ENCODE data around the gene LHX1. TPM values are rescaled to one million over a fixed set of nuclear protein-coding genes. Genes with fewer than 3 reads are reported as not detected.

Gene LHX1
- total and polyA plus RNA-seq, 5 donors from 2014 or later = 0.05 to 0.22 (median 0.05) TPM; not detected in 2

DNA sequence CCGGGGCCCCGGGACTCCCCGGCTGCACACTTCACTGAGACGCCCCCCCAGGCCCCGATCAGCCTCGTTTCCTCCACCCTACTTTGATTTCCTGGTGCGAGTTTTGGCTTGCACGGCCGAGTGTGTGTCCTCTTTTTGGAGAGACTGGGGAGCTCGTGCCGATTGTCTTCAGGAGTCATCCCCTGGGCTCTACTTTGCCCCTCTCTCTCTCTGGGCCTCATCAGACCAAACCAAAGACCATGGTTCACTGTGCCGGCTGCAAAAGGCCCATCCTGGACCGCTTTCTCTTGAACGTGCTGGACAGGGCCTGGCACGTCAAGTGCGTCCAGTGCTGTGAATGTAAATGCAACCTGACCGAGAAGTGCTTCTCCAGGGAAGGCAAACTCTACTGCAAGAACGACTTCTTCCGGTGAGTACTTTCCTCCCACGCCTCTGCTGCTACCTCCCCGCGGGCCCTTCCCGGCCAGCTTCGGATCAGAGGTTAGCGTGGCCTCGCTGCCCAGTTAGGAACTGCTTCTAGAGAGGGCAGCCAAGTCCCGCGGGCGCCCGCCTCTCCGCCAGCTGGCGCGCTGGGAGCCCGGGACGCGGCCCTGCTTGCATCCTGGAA is 787 bp downstream of the LHX1 start:
- H3K27ac Mint-ChIP-seq = peak overlapping the region in 1 of 3 donors; percentile 98
- H3K4me1 ChIP-seq (ENCODE audit: control insufficient read depth, insufficient read depth, low read length, poor library complexity, severe bottlenecking) = peaks cover 87% of the 10 kb centered on the region
- ATAC-seq (ENCODE audit: low read depth in 2 of 2) = no peak
- H3K27ac ChIP-seq (ENCODE audit: insufficient read depth, low read length, poor library complexity, severe bottlenecking) = no peak overlapping the region
- H3K27me3 ChIP-seq (ENCODE audit: control insufficient read depth, insufficient read depth, low read length) = peaks cover 34% of the 10 kb centered on the region
- H3K27me3 Mint-ChIP-seq = peaks cover 87% of the 10 kb centered on the region
- H3K36me3 Mint-ChIP-seq = no peaks in the 10 kb centered on the region
- peaks cover 6 to 81% (median 32%) of the 10 kb centered on the region in 4 donors for H3K4me1 Mint-ChIP-seq
- H3K4me3 Mint-ChIP-seq = peak overlapping the region; percentile 76 to 88 (median 84)
- H3K9me3 Mint-ChIP-seq = peaks cover 0 to 5% (median 0%) of the 10 kb centered on the region in 7 donors
- no peaks in the 10 kb centered on the region for H3K9me3 ChIP-seq (ENCODE audit: control insufficient read depth in 2 of 2, low read length in 2 of 2)
- peak overlapping the region; percentile 50 for H3K4me3 ChIP-seq (ENCODE audit: low read depth, low read length)
- no peaks in the 10 kb centered on the region for H3K36me3 ChIP-seq (ENCODE audit: control insufficient read depth, insufficient read depth, low read length)
- DNase-seq = peak in 2 of 3 donors; percentile 32 to 44

DNA sequence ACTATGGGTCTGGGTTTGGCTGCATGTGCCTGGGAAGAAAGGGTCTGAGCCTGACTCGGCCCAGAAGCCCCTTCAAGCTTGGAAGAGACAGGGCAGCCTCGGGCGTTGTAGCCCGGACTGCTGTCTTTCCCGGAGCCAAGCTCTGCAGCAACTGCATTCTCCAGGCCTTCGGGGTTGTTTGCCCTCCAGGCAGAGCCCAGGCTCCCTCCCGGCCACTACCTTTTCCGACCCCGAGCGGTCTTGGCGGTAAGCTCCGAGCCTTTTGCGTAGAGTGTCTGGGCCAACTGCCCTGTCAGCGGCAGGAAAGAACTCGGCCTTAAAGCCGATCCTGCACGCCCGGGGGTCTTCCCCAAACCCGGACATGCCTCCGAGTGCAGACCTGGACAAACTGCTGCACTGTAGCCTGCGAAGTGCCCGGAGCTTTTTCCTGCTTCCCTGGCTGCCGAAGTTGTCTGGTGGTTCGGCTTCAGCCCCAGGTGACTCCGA is 1.3 kb downstream of the LHX1 start:
- no peaks in the 10 kb centered on the region for H3K36me3 ChIP-seq (ENCODE audit: control insufficient read depth, insufficient read depth, low read length)
- peaks cover 87% of the 10 kb centered on the region for H3K27me3 Mint-ChIP-seq
- no peak for ATAC-seq (ENCODE audit: low read depth in 2 of 2)
- peaks cover 38% of the 10 kb centered on the region for H3K27me3 ChIP-seq (ENCODE audit: control insufficient read depth, insufficient read depth, low read length)
- H3K27ac ChIP-seq (ENCODE audit: insufficient read depth, low read length, poor library complexity, severe bottlenecking) = no peak overlapping the region
- peaks cover 6 to 80% (median 31%) of the 10 kb centered on the region in 4 donors for H3K4me1 Mint-ChIP-seq
- peak overlapping the region in 1 of 3 donors; percentile 56 for H3K27ac Mint-ChIP-seq
- no peak overlapping the region for H3K4me3 ChIP-seq (ENCODE audit: low read depth, low read length)
- peaks cover 87% of the 10 kb centered on the region for H3K4me1 ChIP-seq (ENCODE audit: control insufficient read depth, insufficient read depth, low read length, poor library complexity, severe bottlenecking)
- DNase-seq = no peak
- H3K4me3 Mint-ChIP-seq = peak overlapping the region; percentile 60 to 87 (median 76)
- H3K36me3 Mint-ChIP-seq = no peaks in the 10 kb centered on the region
- peaks cover 0 to 5% (median under 1%) of the 10 kb centered on the region in 7 donors for H3K9me3 Mint-ChIP-seq
- H3K9me3 ChIP-seq (ENCODE audit: control insufficient read depth in 2 of 2, low read length in 2 of 2) = no peaks in the 10 kb centered on the region

DNA sequence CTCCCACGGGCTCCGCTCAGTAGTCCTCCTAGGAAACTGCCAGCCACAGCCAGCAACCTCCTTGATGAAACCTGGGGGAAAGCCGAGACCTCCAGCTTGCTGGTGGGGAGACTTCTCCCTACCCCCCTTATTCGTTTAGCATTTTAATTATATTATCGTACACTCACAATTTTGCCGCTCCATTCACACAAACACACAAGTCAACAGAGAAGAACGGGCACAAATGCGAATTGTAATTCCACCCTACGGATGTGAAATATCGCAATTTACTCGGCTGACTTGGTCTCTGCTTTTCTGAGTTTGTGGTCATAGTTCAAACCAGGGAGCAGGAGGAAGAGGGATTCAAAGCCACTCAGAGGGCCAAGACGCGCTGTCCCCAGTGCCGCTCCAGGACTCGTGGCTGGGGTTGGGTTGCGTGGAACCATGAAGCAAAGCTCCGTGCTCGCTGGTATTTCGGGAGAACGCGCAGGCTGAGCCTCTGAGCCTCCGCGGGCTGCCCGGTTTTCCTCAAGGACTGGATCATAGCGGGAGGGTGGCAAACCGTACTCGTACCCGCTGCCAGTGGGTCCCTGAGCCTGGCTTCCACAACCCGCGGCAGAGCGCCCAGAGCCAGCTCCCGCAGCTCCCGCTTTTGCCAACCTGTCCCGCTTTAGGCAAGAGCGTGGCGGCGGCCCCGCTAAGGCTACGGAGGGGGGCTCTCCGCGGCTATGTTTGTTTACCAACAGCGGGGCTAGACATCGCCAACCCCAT is 2.0 kb downstream of the LHX1 start:
- peaks cover 87% of the 10 kb centered on the region for H3K27me3 Mint-ChIP-seq

DNA sequence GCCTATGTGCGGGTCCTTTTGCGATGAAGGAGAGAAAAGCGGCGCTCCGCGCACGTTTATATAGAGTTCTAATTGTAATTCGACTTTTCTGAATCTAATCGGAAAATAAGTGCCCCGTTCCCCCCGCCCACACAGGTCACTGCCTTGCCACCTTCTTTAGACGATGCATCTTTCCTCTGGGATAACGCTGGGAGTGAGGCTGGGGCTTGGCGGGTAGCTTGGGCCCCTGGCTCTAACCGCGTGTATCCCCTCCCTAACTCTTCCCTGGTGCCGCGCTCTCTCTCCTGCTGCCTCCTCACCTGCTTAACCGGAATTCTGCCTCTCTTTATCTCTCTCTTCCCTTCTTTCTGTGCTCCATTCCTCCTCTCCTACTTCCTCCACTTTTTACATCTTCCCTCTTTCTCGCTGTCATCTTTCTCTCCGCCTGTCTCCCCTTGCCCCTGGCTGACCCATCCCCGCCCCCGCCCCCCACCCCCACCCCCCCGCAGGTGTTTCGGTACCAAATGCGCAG is 2.6 kb downstream of the LHX1 start:
- Mint-ChIP-seq H3K36me3 (no peaks in the 10 kb centered on the region), H3K9me3 (peaks cover 0 to 5% (median 2%) of the 10 kb centered on the region in 7 donors), H3K27me3 (peaks cover 88% of the 10 kb centered on the region), H3K4me3 (peak overlapping the region; percentile 24 to 79 (median 62)), H3K4me1 (peaks cover 6 to 79% (median 31%) of the 10 kb centered on the region in 4 donors), H3K27ac (peak overlapping the region in 1 of 3 donors; percentile 74)
- no peak for ATAC-seq (ENCODE audit: low read depth in 2 of 2)
- Histone ChIP-seq H3K27ac (ENCODE audit: insufficient read depth, low read length, poor library complexity, severe bottlenecking) (no peak overlapping the region), H3K36me3 (ENCODE audit: control insufficient read depth, insufficient read depth, low read length) (no peaks in the 10 kb centered on the region), H3K9me3 (ENCODE audit: control insufficient read depth in 2 of 2, low read length in 2 of 2) (no peaks in the 10 kb centered on the region), H3K4me1 (ENCODE audit: control insufficient read depth, insufficient read depth, low read length, poor library complexity, severe bottlenecking) (peaks cover 86% of the 10 kb centered on the region), H3K4me3 (ENCODE audit: low read depth, low read length) (no peak overlapping the region), H3K27me3 (ENCODE audit: control insufficient read depth, insufficient read depth, low read length) (peaks cover 40% of the 10 kb centered on the region)
- no peak for DNase-seq

More for the DNA sequence above, 2.0 kb downstream of the LHX1 start:
- Mint-ChIP-seq H3K36me3 (no peaks in the 10 kb centered on the region), H3K4me1 (peaks cover 6 to 77% (median 30%) of the 10 kb centered on the region in 4 donors), H3K4me3 (peak overlapping the region; percentile 60 to 87 (median 76)), H3K9me3 (peaks cover 0 to 5% (median 2%) of the 10 kb centered on the region in 7 donors), H3K27ac (peak overlapping the region in 2 of 3 donors; percentile 43 to 56)
- H3K27ac ChIP-seq (ENCODE audit: insufficient read depth, low read length, poor library complexity, severe bottlenecking) = no peak overlapping the region
- H3K4me1 ChIP-seq (ENCODE audit: control insufficient read depth, insufficient read depth, low read length, poor library complexity, severe bottlenecking) = peaks cover 87% of the 10 kb centered on the region
- no peaks in the 10 kb centered on the region for H3K36me3 ChIP-seq (ENCODE audit: control insufficient read depth, insufficient read depth, low read length)
- H3K27me3 ChIP-seq (ENCODE audit: control insufficient read depth, insufficient read depth, low read length) = peaks cover 36% of the 10 kb centered on the region
- no peak overlapping the region for H3K4me3 ChIP-seq (ENCODE audit: low read depth, low read length)
- DNase-seq = peak in 1 of 3 donors; percentile 23
- no peaks in the 10 kb centered on the region for H3K9me3 ChIP-seq (ENCODE audit: control insufficient read depth in 2 of 2, low read length in 2 of 2)
- no peak for ATAC-seq (ENCODE audit: low read depth in 2 of 2)

DNA sequence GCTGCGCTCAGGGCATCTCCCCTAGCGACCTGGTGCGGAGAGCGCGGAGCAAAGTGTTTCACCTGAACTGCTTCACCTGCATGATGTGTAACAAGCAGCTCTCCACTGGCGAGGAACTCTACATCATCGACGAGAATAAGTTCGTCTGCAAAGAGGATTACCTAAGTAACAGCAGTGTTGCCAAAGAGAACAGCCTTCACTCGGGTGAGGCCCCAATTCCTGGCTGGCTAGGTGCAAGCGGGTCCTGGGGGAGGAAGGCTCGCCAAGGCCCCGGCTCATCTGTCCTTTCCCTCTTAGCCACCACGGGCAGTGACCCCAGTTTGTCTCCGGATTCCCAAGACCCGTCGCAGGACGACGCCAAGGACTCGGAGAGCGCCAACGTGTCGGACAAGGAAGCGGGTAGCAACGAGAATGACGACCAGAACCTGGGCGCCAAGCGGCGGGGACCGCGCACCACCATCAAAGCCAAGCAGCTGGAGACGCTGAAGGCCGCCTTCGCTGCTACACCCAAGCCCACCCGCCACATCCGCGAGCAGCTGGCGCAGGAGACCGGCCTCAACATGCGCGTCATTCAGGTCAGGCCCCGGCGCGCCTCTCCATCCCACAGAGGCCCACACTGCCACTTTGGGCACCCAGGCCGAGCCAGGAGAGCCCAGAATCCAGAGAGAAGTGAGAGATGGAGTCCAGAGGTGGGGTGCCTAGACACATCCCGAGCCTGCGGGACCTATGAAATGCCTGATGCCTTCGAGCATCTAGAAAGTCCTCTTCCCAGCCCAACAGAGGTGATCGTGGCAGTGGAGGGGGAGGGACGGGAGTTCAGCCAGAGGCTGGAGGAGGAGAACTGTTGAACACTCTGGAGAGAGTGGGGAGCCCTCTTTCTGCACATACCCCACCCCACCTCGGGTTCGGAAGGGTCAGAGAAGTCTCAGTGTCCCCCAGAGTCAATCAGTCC is 3.3 kb downstream of the LHX1 start:
- peaks cover 88% of the 10 kb centered on the region for H3K27me3 Mint-ChIP-seq
- H3K4me3 ChIP-seq (ENCODE audit: low read depth, low read length) = no peak overlapping the region
- H3K36me3 ChIP-seq (ENCODE audit: control insufficient read depth, insufficient read depth, low read length) = no peaks in the 10 kb centered on the region
- H3K9me3 Mint-ChIP-seq = peaks cover 0 to 5% (median 2%) of the 10 kb centered on the region in 7 donors
- H3K27ac Mint-ChIP-seq = peak overlapping the region in 1 of 3 donors; percentile 74
- no peak for DNase-seq
- no peak for ATAC-seq (ENCODE audit: low read depth in 2 of 2)
- peak overlapping the region in 1 of 4 donors; percentile 76 for H3K4me3 Mint-ChIP-seq
- peaks cover 79% of the 10 kb centered on the region for H3K4me1 ChIP-seq (ENCODE audit: control insufficient read depth, insufficient read depth, low read length, poor library complexity, severe bottlenecking)
- peaks cover 6 to 76% (median 29%) of the 10 kb centered on the region in 4 donors for H3K4me1 Mint-ChIP-seq
- H3K27me3 ChIP-seq (ENCODE audit: control insufficient read depth, insufficient read depth, low read length) = peaks cover 42% of the 10 kb centered on the region
- H3K27ac ChIP-seq (ENCODE audit: insufficient read depth, low read length, poor library complexity, severe bottlenecking) = no peak overlapping the region
- H3K36me3 Mint-ChIP-seq = no peaks in the 10 kb centered on the region
- no peaks in the 10 kb centered on the region for H3K9me3 ChIP-seq (ENCODE audit: control insufficient read depth in 2 of 2, low read length in 2 of 2)

DNA sequence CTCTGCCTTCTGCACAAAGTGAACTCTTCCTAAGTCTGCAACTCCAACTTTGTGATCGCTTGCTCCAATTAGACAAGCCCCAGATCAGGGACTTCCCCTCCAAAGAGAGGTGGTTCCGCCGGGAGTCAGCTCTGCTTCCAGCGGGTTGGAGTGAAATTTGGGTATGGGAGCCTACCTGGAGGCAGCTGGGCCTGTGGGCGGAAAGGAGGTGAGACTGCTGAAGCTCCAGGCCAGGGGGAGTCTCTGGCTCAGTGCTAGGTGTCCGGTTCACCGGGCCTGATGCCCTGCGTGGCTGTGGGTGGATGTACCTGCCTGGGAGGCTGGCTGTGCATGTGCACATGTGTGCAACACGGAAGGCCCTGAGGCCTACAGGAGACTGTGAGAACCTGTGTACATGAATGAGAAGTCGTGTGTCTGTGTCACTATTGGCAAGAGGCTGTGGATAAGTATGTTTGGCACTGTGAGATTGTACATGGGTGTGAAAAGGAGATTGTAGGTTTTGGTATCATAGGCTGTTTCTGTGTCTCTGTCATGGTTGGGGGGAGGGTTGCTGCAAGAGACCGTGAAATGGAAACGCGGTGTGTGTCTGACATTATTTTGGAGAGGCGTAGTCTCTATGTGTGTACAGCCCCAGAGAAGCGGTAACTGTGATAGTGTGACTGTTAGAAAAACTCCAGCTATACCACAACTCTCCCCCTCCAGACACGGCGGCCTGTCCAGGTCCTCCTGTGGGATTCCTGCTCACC is 4.2 kb downstream of the LHX1 start:
- peaks cover 0 to 5% (median 2%) of the 10 kb centered on the region in 7 donors for H3K9me3 Mint-ChIP-seq
- peaks cover 70% of the 10 kb centered on the region for H3K4me1 ChIP-seq (ENCODE audit: control insufficient read depth, insufficient read depth, low read length, poor library complexity, severe bottlenecking)

More for the DNA sequence above, 4.2 kb downstream of the LHX1 start:
- H3K4me3 Mint-ChIP-seq = peak overlapping the region in 3 of 4 donors; percentile 30 to 76 (median 51)
- H3K4me3 ChIP-seq (ENCODE audit: low read depth, low read length) = no peak overlapping the region
- H3K36me3 Mint-ChIP-seq = no peaks in the 10 kb centered on the region
- peaks cover 50% of the 10 kb centered on the region for H3K27me3 ChIP-seq (ENCODE audit: control insufficient read depth, insufficient read depth, low read length)
- H3K4me1 Mint-ChIP-seq = peaks cover 6 to 70% (median 28%) of the 10 kb centered on the region in 4 donors
- peak overlapping the region in 1 of 3 donors; percentile 84 for H3K27ac Mint-ChIP-seq
- H3K27me3 Mint-ChIP-seq = peaks cover 85% of the 10 kb centered on the region
- no peak overlapping the region for H3K27ac ChIP-seq (ENCODE audit: insufficient read depth, low read length, poor library complexity, severe bottlenecking)
- no peaks in the 10 kb centered on the region for H3K9me3 ChIP-seq (ENCODE audit: control insufficient read depth in 2 of 2, low read length in 2 of 2)
- DNase-seq = no peak
- ATAC-seq (ENCODE audit: low read depth in 2 of 2) = no peak
- no peaks in the 10 kb centered on the region for H3K36me3 ChIP-seq (ENCODE audit: control insufficient read depth, insufficient read depth, low read length)

Measured in CD4-positive, CD25-positive, alpha-beta regulatory T cell (primary cell).